SU-DHL-6 (cell line): ENCODE data around the gene COL25A1.

Source experiments
- EZH2phosphoT487 ChIP-seq: fragments of 200-600 bp; sonication (generic), shearing (Covaris generic); conservative IDR thresholded peaks from 2 replicates; pipeline ENCODE4 v1.6.1; 2018; ENCODE audit warnings: mild to moderate bottlenecking, antibody characterized with exemption, low read length, moderate library complexity, mixed read lengths
- TF ChIP-seq, protein P1 (sequence below): fragments of 200-600 bp; sonication (generic); IDR thresholded peaks from one replicate; pipeline ENCODE4 v1.5.1; 2017; ENCODE audit warnings: antibody characterized with exemption, mild to moderate bottlenecking, low read length, moderate library complexity; ENCODE audit not compliant: insufficient read depth, poor library complexity, severe bottlenecking

GRCh38 chr4:109011241-109012026, 291.0 kb downstream of the COL25A1 start:
- TF ChIP-seq, protein P1, sequence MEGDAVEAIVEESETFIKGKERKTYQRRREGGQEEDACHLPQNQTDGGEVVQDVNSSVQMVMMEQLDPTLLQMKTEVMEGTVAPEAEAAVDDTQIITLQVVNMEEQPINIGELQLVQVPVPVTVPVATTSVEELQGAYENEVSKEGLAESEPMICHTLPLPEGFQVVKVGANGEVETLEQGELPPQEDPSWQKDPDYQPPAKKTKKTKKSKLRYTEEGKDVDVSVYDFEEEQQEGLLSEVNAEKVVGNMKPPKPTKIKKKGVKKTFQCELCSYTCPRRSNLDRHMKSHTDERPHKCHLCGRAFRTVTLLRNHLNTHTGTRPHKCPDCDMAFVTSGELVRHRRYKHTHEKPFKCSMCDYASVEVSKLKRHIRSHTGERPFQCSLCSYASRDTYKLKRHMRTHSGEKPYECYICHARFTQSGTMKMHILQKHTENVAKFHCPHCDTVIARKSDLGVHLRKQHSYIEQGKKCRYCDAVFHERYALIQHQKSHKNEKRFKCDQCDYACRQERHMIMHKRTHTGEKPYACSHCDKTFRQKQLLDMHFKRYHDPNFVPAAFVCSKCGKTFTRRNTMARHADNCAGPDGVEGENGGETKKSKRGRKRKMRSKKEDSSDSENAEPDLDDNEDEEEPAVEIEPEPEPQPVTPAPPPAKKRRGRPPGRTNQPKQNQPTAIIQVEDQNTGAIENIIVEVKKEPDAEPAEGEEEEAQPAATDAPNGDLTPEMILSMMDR, result no peak
- TF ChIP-seq EZH2phosphoT487, result no peak
